Ishikawa (cell line): Measurements from ENCODE around the gene DAB2.

Experiments used
- CEBPB ChIP-seq: IDR thresholded peaks from 2 replicates; pipeline ENCODE4 v1.6.1; 2012
- CREB1 ChIP-seq: IDR thresholded peaks from 2 replicates; pipeline ENCODE4 v1.6.1; 2012; ENCODE audit warnings: low read depth
- EGR1 ChIP-seq: IDR thresholded peaks from 2 replicates; pipeline ENCODE4 v1.6.1; 2012
- EP300 ChIP-seq: IDR thresholded peaks from 2 replicates; pipeline ENCODE4 v1.6.1; 2012; ENCODE audit warnings: borderline replicate concordance
- FOXM1 ChIP-seq: IDR thresholded peaks from 2 replicates; pipeline ENCODE4 v1.6.1; 2012; ENCODE audit warnings: low read depth, borderline replicate concordance
- NFIC ChIP-seq: IDR thresholded peaks from 2 replicates; pipeline ENCODE4 v1.6.1; 2012
- RAD21 ChIP-seq: IDR thresholded peaks from 2 replicates; pipeline ENCODE4 v1.6.1; 2012; ENCODE audit warnings: low read depth
- TAF1 ChIP-seq: IDR thresholded peaks from 2 replicates; pipeline ENCODE4 v1.6.1; 2012; ENCODE audit warnings: low read depth, mild to moderate bottlenecking
- TCF12 ChIP-seq: IDR thresholded peaks from 2 replicates; pipeline ENCODE4 v1.6.1; 2012; ENCODE audit warnings: low read depth
- TEAD4 ChIP-seq: IDR thresholded peaks from 2 replicates; pipeline ENCODE4 v1.6.1; 2012
- USF1 ChIP-seq: IDR thresholded peaks from 2 replicates; pipeline ENCODE4 v1.6.1; 2012
- YY1 ChIP-seq: IDR thresholded peaks from 2 replicates; pipeline ENCODE4 v1.6.1; 2012; ENCODE audit warnings: low read depth
- ZBTB7A ChIP-seq: IDR thresholded peaks from 2 replicates; pipeline ENCODE4 v1.6.1; 2012; ENCODE audit warnings: low read depth
- TF ChIP-seq, protein P1 (sequence below): IDR thresholded peaks from 2 replicates; pipeline ENCODE4 v1.6.1; 2012
- TF ChIP-seq, protein P2 (sequence below): IDR thresholded peaks from 2 replicates; pipeline ENCODE4 v1.6.1; 2012; ENCODE audit warnings: low read depth, mild to moderate bottlenecking

Gene DAB2

DNA sequence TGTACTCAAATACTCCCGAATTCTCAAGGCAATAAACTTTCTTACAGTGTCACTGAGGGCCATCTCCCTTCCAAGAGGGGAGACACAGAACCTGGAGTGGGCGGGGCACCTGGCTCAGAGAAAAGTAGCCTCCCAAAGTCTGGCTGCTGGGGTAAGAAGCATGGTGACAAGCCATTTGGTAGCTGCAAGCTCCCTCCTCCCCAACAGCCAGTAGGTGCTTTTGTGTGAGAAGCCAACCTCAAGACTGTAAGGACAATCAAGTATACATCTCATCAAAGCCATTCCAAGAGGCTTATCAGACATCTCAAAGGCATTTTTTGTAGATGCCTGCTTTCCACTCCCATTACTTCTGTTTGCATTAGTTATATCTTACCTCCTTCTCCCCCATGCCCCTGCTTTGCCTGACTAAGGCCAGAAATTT, 1.4 kb downstream of the DAB2 start:
- TF ChIP-seq EGR1: no peak
- no peak for TF ChIP-seq TAF1
- no peak for TF ChIP-seq USF1
- TF ChIP-seq, protein P1, sequence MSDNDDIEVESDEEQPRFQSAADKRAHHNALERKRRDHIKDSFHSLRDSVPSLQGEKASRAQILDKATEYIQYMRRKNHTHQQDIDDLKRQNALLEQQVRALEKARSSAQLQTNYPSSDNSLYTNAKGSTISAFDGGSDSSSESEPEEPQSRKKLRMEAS: no peak
- TF ChIP-seq, protein P2, sequence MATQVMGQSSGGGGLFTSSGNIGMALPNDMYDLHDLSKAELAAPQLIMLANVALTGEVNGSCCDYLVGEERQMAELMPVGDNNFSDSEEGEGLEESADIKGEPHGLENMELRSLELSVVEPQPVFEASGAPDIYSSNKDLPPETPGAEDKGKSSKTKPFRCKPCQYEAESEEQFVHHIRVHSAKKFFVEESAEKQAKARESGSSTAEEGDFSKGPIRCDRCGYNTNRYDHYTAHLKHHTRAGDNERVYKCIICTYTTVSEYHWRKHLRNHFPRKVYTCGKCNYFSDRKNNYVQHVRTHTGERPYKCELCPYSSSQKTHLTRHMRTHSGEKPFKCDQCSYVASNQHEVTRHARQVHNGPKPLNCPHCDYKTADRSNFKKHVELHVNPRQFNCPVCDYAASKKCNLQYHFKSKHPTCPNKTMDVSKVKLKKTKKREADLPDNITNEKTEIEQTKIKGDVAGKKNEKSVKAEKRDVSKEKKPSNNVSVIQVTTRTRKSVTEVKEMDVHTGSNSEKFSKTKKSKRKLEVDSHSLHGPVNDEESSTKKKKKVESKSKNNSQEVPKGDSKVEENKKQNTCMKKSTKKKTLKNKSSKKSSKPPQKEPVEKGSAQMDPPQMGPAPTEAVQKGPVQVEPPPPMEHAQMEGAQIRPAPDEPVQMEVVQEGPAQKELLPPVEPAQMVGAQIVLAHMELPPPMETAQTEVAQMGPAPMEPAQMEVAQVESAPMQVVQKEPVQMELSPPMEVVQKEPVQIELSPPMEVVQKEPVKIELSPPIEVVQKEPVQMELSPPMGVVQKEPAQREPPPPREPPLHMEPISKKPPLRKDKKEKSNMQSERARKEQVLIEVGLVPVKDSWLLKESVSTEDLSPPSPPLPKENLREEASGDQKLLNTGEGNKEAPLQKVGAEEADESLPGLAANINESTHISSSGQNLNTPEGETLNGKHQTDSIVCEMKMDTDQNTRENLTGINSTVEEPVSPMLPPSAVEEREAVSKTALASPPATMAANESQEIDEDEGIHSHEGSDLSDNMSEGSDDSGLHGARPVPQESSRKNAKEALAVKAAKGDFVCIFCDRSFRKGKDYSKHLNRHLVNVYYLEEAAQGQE: no peak
- no peak for TF ChIP-seq TEAD4
- no peak for TF ChIP-seq YY1
- TF ChIP-seq NFIC: no peak
- no peak for TF ChIP-seq ZBTB7A
- TF ChIP-seq TCF12: no peak
- no peak for TF ChIP-seq CREB1
- no peak for TF ChIP-seq FOXM1
- no peak for TF ChIP-seq RAD21
- no peak for TF ChIP-seq EP300

- TF ChIP-seq CEBPB: no peak
- no peak for TF ChIP-seq EGR1
- TF ChIP-seq TCF12: no peak
- no peak for TF ChIP-seq ZBTB7A
- no peak for TF ChIP-seq RAD21
- no peak for TF ChIP-seq USF1
- TF ChIP-seq FOXM1: no peak
- TF ChIP-seq TEAD4: no peak
- TF ChIP-seq, protein P1: no peak
- TF ChIP-seq EP300: no peak
- TF ChIP-seq YY1: no peak
- TF ChIP-seq NFIC: no peak
These were observed 2.0 kb downstream of the DAB2 start for GRCh38 chr5:39422728-39423285.

- TF ChIP-seq FOXM1 (no peak), EP300 (no peak), TCF12 (no peak), EGR1 (no peak), RAD21 (no peak), CREB1 (no peak), TAF1 (no peak), CEBPB (no peak), TEAD4 (no peak), NFIC (no peak), USF1 (no peak), YY1 (no peak), ZBTB7A (no peak)
- TF ChIP-seq, protein P2: no peak
- TF ChIP-seq, protein P1: no peak
These were observed 2.7 kb downstream of the DAB2 start for GRCh38 chr5:39422036-39422606.

DNA sequence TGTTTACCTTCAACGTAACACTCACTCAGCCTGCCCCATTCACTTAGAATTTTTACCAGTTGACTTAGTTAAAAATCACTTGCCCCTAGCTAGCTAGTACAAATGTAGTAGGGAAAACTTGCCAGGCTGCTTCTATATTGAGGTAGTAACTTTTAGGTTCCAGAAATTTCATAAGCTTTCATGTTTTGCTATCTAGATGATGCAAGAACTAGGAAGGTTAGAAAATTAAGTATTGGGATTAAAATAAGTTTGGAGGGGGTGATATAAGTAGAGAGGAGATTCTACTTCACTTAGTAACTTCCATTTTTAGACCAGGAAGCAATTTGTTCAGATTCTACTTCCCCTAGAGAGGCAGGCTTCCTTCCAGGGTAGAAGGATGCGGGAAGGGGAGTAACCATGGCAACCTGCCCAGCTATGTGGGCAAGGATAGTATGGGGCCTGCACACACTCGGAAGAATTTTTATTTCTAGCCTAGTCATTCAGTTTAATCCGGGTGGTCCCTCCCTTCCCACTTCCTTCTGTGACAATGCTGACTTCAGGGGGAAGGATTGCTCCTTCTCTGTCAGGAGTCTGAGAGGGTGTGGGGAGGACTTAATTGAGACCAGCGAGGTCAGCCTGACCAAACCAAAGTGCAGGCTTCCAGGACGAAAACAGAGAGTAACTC, 4.2 kb downstream of the DAB2 start:
- TF ChIP-seq TAF1: no peak
- no peak for TF ChIP-seq NFIC
- no peak for TF ChIP-seq ZBTB7A
- TF ChIP-seq CEBPB: no peak
- no peak for TF ChIP-seq CREB1
- TF ChIP-seq FOXM1: no peak

DNA sequence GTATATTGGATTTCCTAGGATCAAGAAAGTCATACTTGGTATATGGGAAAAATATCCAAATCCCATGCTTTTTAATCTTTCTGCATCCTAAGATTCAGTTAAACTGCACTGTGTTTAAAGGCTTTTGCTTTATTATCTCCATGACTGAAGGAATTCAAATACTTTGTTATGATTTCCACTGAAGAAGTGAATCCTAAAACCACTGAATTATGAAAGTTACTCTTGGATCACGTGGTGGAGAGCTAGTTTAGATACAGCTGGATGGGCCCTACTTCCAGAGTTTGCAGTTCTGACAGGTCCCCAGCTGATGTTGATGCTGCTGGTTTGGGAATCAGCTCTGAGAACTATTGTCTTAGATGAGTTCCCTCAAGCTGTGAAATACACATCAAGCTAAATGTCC, 5.0 kb downstream of the DAB2 start:
- no peak for TF ChIP-seq NFIC
- TF ChIP-seq TEAD4: no peak
- no peak for TF ChIP-seq YY1
